ENCODE results near the gene GOLGA8K.
"Not testable (repeated sequence)": the region's sequence is repeated elsewhere in the genome, so short reads cannot be mapped to it uniquely, and the experiment has no call there.

Gene GOLGA8K, protein sequence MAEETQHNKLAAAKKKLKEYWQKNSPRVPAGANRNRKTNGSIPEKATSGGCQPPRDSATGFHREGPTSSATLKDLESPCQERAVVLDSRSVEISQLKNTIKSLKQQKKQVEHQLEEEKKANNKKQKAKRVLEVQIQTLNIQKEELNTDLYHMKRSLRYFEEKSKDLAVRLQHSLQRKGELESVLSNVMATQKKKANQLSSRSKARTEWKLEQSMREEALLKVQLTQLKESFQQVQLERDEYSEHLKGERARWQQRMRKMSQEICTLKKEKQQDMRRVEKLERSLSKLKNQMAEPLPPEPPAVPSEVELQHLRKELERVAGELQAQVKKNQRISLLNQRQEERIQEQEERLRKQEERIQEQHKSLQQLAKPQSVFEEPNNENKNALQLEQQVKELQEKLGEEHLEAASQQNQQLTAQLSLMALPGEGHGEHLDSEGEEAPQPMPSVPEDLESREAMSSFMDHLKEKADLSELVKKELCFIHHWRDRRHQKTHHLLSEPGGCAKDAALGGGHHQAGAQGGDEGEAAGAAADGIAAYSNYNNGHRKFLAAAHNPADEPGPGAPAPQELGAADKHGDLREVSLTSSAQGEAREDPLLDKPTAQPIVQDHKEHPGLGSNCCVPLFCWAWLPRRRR

DNA sequence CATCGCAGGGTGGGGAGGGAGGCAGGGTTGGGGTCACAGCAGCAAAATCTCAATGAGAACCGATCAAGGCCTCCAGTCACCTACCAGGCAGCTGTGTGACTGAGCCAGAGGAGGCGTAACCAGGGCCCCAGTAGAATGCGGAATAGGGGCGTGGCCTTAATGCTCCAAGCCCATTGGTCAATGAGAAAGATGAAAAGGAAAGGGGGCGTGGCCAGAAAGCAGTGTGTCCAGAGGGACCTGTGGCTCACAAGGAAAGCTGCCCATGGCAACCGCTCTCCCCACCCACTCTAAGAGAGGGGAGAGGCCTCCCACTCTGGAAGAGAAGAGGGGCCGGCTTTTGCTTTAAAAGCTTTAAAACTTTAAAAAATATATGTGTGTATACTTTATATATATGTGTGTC, at the start of gene GOLGA8K:
GOLGA8K (minus strand) TSS at position 101 of the 400 bp plus-strand sequence; CDS start at position 3, 98 bp downstream.
- DNase-seq, result not testable (repeated sequence)

DNA sequence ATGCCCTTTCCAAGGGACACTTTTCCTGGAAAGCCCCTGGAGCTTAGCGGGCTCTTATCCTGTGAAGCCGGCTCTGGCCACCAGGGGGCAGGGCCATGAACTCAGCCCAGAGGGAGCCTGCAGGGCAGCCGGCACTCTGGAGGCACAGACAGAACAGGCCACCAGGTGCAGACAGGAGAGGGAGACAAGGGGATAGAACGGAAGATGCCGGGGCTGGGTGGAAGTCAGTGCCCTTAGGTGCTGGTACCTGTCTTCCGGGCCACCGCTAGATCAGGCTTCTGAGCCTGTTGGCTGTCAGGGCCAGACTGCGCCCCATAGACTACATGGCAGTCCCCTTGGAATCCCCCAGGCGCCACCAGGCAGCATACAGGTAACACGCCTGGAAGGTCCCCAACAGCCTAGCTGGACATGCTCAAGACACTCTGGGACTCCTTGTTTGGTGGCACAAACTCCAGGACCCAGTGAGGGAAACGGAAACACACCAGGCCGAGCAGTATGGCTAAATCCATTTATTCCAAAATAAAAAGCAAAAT, 37.4 kb upstream of the GOLGA8K start:
- DNase-seq, result not testable (repeated sequence)

GRCh38 chr15:32434102-32434963, 31.2 kb upstream of the GOLGA8K start:
- DNase-seq, result not testable (repeated sequence)

DNA sequence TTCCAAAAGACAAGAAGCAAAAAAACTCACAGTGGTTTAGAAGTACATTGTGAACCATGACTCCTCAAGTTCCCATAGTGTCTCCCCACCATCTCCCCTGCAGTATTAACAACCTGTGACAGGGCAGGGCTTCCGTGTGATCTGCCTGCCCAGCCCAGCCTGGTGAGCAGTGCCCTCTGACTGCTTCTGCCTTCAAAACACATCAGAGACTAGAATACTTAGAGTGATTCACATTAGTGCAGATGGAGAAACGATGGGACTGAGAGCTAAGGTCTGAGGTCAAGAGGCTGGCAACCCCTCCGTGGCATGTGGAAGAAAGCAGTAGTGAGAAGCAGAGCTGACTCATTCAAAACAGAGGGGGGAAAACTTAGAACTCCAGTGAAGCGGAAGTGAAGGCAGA, 24.5 kb upstream of the GOLGA8K start:
- DNase-seq, result not testable (repeated sequence)

- DNase-seq, result not testable (repeated sequence)
Observed at GRCh38 chr15:32426511-32426910, 23.4 kb upstream of the GOLGA8K start.

DNA sequence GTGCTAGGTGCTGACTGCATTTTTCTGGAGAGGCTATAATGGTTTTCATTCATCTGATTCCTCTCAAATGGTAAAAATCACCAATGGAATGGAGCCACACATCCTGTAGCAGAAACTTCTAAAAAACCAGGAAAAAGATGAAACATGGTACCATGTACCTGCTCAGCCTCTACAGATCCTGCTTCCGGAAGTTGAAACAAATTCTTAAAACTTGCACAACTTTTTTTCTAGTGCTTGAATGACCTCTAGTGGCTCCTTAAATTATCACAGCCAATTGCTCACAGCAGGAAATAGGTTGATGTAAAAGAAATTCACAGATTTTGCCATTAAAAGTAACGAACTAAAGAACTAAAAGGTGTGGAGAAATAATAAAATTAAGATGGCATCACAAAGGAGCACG, 4.8 kb upstream of the GOLGA8K start:
- not testable (repeated sequence) for DNase-seq

DNA sequence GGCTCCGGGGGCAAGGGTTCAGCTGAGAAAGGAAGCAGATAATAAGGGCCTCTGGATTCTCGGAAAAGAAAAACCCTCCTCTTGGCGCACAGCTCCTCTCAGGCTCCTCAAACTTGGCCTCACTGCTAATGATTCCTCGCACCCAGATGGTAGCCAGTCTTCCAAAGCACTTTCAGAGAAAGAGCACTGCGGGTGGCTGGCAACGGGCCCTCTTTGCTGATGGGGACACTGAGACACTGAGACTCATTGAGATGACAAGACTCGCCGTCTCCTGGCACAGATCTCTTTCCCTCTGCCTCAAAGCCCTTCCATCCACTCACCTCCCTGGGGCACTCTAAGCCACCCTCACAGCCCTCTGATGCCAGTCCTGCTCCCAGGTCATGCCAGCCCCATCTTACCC, 6.6 kb downstream of the GOLGA8K start:
- not testable (repeated sequence) for DNase-seq

GRCh38 chr15:32394745-32395144, 8.3 kb downstream of the GOLGA8K start:
- DNase-seq, result not testable (repeated sequence)

DNA sequence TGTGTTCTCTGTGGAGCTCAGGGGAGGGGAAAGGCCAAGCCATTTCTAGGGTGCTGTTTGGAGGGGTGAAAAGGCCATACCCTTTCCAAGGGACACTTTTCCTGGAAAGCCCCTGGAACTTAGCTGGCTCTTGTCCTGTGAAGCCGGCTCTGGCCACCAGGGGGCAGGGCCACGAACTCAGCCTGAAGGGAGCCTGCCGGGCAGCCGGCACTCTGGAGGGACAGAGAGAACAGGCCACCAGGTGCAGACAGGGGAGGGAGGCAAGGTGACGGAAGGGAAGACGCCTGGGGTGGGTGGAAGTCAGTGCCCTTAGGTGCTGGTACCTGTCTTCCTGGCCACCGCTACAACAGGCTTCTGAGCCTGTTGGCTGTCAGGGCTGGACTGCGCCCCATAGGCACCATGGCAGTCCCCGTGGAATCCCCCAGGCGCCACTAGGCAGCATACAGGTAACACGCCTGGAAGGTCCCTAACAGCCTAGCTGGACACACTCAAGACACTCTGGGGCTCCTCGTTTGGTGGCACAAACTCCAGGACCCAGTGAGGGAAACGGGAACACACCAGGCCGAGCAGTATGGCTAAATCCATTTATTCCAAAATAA, 14.9 kb downstream of the GOLGA8K start:
- not testable (repeated sequence) for DNase-seq

- DNase-seq, result not testable (repeated sequence)
Observed at GRCh38 chr15:32385823-32386495, 17.1 kb downstream of the GOLGA8K start.

DNA sequence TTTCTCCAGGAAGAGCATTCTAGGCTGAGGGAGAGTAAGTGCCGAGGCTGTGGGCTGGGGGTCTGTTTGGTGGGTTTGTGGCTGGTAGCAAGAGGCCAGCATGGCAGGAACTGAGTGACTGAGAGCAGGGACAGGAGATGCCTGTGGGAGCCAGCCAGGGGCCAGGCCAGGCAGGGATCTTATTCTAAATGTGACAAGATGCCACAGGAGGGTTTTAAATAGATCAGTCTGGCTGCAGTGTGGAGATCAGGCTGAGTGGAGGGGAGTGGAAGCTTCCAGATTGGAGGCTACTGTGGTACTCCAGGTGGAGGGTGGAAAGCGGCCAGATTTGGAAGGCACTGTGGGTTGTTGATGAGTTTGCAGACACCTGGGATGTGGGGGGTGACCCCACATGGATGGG, 28.9 kb downstream of the GOLGA8K start:
- not testable (repeated sequence) for DNase-seq

DNA sequence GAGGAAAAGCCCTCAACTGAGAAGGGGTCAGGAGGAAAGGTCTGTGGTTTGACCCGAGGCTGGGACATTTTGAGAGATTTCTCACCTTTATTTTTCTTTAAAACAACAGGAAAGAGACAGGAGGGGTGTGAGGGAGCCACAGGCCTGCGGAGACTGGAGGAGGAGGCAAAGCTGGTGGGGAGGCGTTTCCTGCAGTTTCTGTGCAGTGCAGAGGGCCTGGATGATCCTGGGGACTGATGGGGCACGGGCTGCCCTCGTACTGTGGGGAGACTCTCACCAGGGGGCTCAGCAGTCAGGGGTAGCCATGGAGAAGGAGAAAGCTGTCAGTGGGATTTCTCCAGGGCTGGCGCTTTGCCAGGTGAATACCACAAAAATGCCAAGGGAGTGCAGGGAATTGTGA, 29.4 kb downstream of the GOLGA8K start:
- DNase-seq, result not testable (repeated sequence)

GRCh38 chr15:32372075-32372474, 31.0 kb downstream of the GOLGA8K start:
- not testable (repeated sequence) for DNase-seq

DNA sequence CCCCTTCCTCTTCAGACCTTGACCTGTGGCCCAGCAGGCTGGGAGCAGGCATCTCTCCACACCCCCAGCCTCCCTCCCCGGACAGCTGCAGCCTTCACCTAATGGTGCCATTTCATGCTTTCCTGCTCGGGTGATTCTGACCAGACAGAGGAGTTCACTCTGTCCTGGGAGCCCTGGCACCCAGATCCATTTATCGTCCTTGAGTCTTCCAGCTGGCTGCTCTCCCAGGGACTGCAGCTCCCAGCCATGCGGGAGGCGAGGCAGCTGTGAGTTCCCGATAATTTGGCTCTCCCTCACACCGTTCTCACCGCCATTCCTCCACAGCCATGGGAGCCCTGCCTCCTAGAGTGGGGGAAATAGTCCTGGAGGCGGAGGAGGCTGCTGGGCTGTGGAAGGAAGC, 32.6 kb downstream of the GOLGA8K start:
- not testable (repeated sequence) for DNase-seq

DNA sequence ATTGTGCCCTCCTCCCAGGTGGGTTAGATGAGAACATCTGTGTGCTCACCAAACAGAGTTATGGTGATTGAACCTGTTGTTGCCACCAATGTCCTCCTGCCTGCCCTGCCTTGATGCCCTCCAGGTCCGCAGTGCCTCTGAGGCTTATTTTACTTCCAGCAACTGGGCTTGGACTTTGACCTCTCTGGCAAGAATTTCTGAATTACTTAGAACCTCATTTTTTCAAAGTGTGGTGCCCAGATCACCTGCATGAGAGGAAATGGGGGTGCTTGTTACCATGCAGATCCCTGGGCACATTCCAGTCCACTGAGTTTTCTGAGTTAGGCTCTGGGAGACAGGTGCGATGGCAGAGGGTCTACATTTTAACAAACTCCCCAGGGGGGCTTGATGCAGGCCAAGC, 33.0 kb downstream of the GOLGA8K start:
- not testable (repeated sequence) for DNase-seq

DNA sequence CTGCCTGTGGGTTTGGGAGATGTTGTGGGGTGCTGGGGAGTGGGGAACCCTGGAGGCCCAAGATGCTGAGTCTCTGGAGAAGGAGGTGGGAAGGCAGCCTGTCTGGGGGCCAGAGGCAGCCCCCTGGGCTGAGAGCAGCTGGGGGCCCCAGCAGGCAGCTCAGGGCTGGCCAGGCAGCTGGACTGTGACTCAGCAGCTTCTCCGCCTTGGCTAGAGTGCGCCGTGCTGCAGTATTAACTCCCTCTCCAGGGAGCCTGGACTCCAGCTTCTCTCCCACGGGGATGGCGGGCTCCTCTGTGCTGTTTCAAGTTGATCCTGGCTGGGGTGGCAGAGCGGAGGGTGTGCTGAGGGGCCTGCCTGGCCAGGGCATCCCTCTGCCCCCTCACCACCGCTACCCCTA, 36.6 kb downstream of the GOLGA8K start:
- DNase-seq, result not testable (repeated sequence)

DNA sequence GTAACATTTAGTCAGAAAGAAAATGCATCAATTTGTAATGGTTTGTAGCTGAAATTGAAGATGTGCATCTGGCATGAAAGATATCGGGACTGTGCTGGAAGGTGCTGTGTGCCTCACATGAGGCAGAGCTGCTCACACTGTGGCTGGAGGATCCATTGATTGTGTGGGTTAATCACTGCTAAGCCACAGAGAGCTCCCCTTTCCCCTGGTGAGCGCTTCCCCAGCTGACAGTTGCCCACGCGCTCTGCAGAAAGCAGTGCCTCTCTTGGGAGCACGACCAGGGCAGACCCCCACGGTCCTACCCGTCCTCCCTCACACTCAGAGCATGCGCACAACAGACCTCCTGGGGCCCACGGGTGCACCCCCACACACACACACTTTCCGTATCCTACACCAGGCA, 37.1 kb downstream of the GOLGA8K start:
- not testable (repeated sequence) for DNase-seq

GRCh38 chr15:32364944-32365343, 38.1 kb downstream of the GOLGA8K start:
- DNase-seq, result not testable (repeated sequence)

GRCh38 chr15:32363449-32363848, 39.6 kb downstream of the GOLGA8K start:
- not testable (repeated sequence) for DNase-seq

DNA sequence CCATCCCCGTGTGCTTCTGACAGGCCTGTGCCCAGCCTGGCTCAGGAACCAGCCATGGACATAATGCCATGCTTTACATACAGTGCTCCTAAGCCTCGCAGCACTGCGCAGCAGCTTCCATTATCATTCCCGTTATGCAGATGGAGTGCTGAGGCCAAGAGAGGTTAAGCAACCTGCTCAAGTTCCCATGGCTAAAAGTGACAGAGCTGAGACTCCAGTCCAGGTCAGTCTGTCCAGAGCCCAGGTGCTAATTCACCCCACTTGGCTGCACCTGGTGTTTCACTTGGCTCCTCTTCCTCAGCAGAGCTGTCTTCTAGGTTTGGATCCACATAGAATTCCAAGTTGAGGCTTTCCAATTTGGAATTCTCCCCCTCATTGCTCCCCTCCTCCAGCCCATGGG, 41.4 kb downstream of the GOLGA8K start:
- DNase-seq, result not testable (repeated sequence)

GRCh38 chr15:32358462-32358861, 44.6 kb downstream of the GOLGA8K start:
- not testable (repeated sequence) for DNase-seq

DNA sequence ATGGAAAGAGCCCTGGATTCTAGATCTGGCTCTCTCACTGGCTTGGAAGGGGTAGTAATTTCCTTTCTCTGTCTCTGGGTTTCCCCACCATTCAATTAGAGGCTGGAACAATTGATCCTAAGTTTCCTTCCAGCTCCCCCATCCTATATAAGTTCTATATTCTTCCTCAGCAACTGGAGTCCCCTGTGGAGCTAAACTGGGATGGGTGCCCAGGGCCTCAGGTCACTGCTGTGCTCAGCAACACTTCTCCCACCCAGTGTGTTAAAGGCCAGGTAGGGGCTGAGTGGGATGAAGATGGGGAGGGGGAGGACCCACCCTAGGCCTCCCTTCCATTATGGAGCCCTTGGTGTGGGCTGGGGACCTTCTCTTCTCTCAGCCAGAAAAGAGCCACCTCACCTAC, 46.2 kb downstream of the GOLGA8K start:
- not testable (repeated sequence) for DNase-seq

Measured in hematopoietic multipotent progenitor cell treated with erythropoietin and hydrocortisone succinate and interleukin-3 and kit ligand, for 6 days (in vitro differentiated cells).